HG03045 (cell line): ENCODE data around the gene WDFY3.

Experiments
- ATAC-seq: cut with Tn5 transposase; IDR thresholded peaks from one replicate; pipeline ENCODE4 v1.9.1; 2021; ENCODE audit warnings: mild to moderate bottlenecking, moderate library complexity; ENCODE audit not compliant: unreplicated experiment

The WDFY3 gene

GRCh38 chr4:84733343-84734033 is 233.0 kb downstream of the WDFY3 start:
- no peak for ATAC-seq

GRCh38 chr4:84730375-84730774 is 236.1 kb downstream of the WDFY3 start:
- ATAC-seq, result no peak

- no peak for ATAC-seq
Observed at GRCh38 chr4:84727491-84727890, 239.0 kb downstream of the WDFY3 start.

- no peak for ATAC-seq
Observed at GRCh38 chr4:84726356-84726755, 240.1 kb downstream of the WDFY3 start.

- no peak for ATAC-seq
Observed at GRCh38 chr4:84722720-84723119, 243.8 kb downstream of the WDFY3 start.

- no peak for ATAC-seq
Observed at GRCh38 chr4:84719115-84719514, 247.4 kb downstream of the WDFY3 start.

- no peak for ATAC-seq
Observed at GRCh38 chr4:84718699-84719098, 247.8 kb downstream of the WDFY3 start.

- ATAC-seq, result no peak
Observed at GRCh38 chr4:84710548-84710947, 255.9 kb downstream of the WDFY3 start.

- ATAC-seq, result no peak
Observed at GRCh38 chr4:84708406-84709135, 257.9 kb downstream of the WDFY3 start.

GRCh38 chr4:84706286-84706685 is 260.2 kb downstream of the WDFY3 start:
- ATAC-seq, result no peak

GRCh38 chr4:84699001-84699671 is 267.4 kb downstream of the WDFY3 start:
- ATAC-seq, result no peak

- no peak for ATAC-seq
Observed at GRCh38 chr4:84697615-84698201, 268.8 kb downstream of the WDFY3 start.

- ATAC-seq, result no peak
Observed at GRCh38 chr4:84697159-84697558, 269.3 kb downstream of the WDFY3 start.

- no peak for ATAC-seq
Observed at GRCh38 chr4:84691800-84692199, 274.7 kb downstream of the WDFY3 start.

- no peak for ATAC-seq
Observed at GRCh38 chr4:84691170-84691691, 275.3 kb downstream of the WDFY3 start.

GRCh38 chr4:84690481-84690880 is 276.0 kb downstream of the WDFY3 start:
- ATAC-seq, result no peak

- no peak for ATAC-seq
Observed at GRCh38 chr4:84689197-84689596, 277.3 kb downstream of the WDFY3 start.

- no peak for ATAC-seq
Observed at GRCh38 chr4:84688605-84689004, 277.9 kb downstream of the WDFY3 start.

GRCh38 chr4:84685105-84685504 is 281.4 kb downstream of the WDFY3 start:
- ATAC-seq, result no peak

GRCh38 chr4:84684361-84684760 is 282.1 kb downstream of the WDFY3 start:
- no peak for ATAC-seq
